Stimulated activated naive CD8-positive, alpha-beta T cell treated with anti-CD3 and anti-CD28 coated beads, Interleukin-15, amount 100 ng/mL, for 72 hours (primary cell): ENCODE results near the gene MON2.
A peak's percentile ranks its signal among the peaks of the same experiment; 100 is the strongest.

Source experiments
- ATAC-seq: fragments of 150-1000 bp; cut with Tn5 transposase; 2 replicates; pipeline ENCODE4 v1.10.0; 2021; ENCODE audit warnings: mild to moderate bottlenecking, moderate library complexity
- DNase-seq, 2 donors: peaks; one replicate each; pipeline ENCODE4 v3.0.0; 2021 to 2022
- H3K27ac Mint-ChIP-seq, 2 donors: one replicate each; pipeline ENCODE4 v1.8.0; 2022; ENCODE audit warnings: mild to moderate bottlenecking in 2 of 2, mixed read lengths in 2 of 2, moderate library complexity in 2 of 2
- H3K27me3 Mint-ChIP-seq: one replicate; pipeline ENCODE4 v1.8.0; 2022; ENCODE audit warnings: mixed read lengths
- H3K4me1 Mint-ChIP-seq: one replicate; pipeline ENCODE4 v1.8.0; 2022; ENCODE audit warnings: mild to moderate bottlenecking, mixed read lengths
- H3K4me3 Mint-ChIP-seq, 2 donors: one replicate each; pipeline ENCODE4 v1.8.0; 2022; ENCODE audit warnings: mild to moderate bottlenecking in 2 of 2, mixed read lengths in 2 of 2, moderate library complexity in 1 of 2
- H3K9me3 Mint-ChIP-seq, 2 donors: one replicate each; pipeline ENCODE4 v1.8.0; 2022; ENCODE audit warnings: mixed read lengths in 2 of 2

MON2 gene

GRCh38 chr12:62605981-62606380 is 139.4 kb downstream of the MON2 start:
- ATAC-seq (no peak), DNase-seq (no peak)
- Mint-ChIP-seq H3K9me3 (no peaks in the 10 kb centered on the region), H3K27ac (no peak overlapping the region), H3K27me3 (no peaks in the 10 kb centered on the region), H3K4me1 (peaks cover 41% of the 10 kb centered on the region), H3K4me3 (no peak overlapping the region)

- DNase-seq (no peak), ATAC-seq (no peak)
- H3K27ac Mint-ChIP-seq = no peak overlapping the region
- H3K4me1 Mint-ChIP-seq = peaks cover 34% of the 10 kb centered on the region
- no peak overlapping the region for H3K4me3 Mint-ChIP-seq
- no peaks in the 10 kb centered on the region for H3K9me3 Mint-ChIP-seq
- H3K27me3 Mint-ChIP-seq = no peaks in the 10 kb centered on the region
Measured at GRCh38 chr12:62606654-62607053, 140.0 kb downstream of the MON2 start.

GRCh38 chr12:62613081-62613480 is 146.5 kb downstream of the MON2 start:
- DNase-seq = no peak

GRCh38 chr12:62618319-62618718 is 151.7 kb downstream of the MON2 start:
- peaks cover 11% of the 10 kb centered on the region for H3K27me3 Mint-ChIP-seq
- no peak overlapping the region for H3K27ac Mint-ChIP-seq
- H3K4me3 Mint-ChIP-seq = no peak overlapping the region
- peak; percentile 74 for ATAC-seq
- no peaks in the 10 kb centered on the region for H3K9me3 Mint-ChIP-seq
- DNase-seq = no peak
- H3K4me1 Mint-ChIP-seq = peaks cover 10% of the 10 kb centered on the region

More at GRCh38 chr12:62613081-62613480, 146.5 kb downstream of the MON2 start:
- no peak overlapping the region for H3K4me3 Mint-ChIP-seq
- peaks cover under 1% of the 10 kb centered on the region for H3K4me1 Mint-ChIP-seq
- H3K27me3 Mint-ChIP-seq = no peaks in the 10 kb centered on the region
- H3K27ac Mint-ChIP-seq = no peak overlapping the region
- no peaks in the 10 kb centered on the region for H3K9me3 Mint-ChIP-seq
- ATAC-seq = no peak

GRCh38 chr12:62618930-62619329 is 152.3 kb downstream of the MON2 start:
- no peak for ATAC-seq

GRCh38 chr12:62621101-62621638 is 154.5 kb downstream of the MON2 start:
- peaks cover 10% of the 10 kb centered on the region for H3K4me1 Mint-ChIP-seq
- peaks cover 16% of the 10 kb centered on the region for H3K27me3 Mint-ChIP-seq
- H3K27ac Mint-ChIP-seq = no peak overlapping the region
- DNase-seq (no peak), ATAC-seq (no peak)
- no peak overlapping the region for H3K4me3 Mint-ChIP-seq
- H3K9me3 Mint-ChIP-seq = no peaks in the 10 kb centered on the region

More at GRCh38 chr12:62618930-62619329, 152.3 kb downstream of the MON2 start:
- Mint-ChIP-seq H3K4me1 (peaks cover 10% of the 10 kb centered on the region), H3K9me3 (no peaks in the 10 kb centered on the region), H3K4me3 (no peak overlapping the region), H3K27ac (no peak overlapping the region), H3K27me3 (peaks cover 11% of the 10 kb centered on the region)
- DNase-seq = no peak

GRCh38 chr12:62622177-62622576 is 155.6 kb downstream of the MON2 start:
- Mint-ChIP-seq H3K4me1 (peaks cover 10% of the 10 kb centered on the region), H3K4me3 (no peak overlapping the region), H3K9me3 (no peaks in the 10 kb centered on the region), H3K27ac (no peak overlapping the region), H3K27me3 (peaks cover 23% of the 10 kb centered on the region)
- DNase-seq = no peak
- no peak for ATAC-seq

GRCh38 chr12:62625228-62625627 is 158.6 kb downstream of the MON2 start:
- H3K27ac Mint-ChIP-seq = no peak overlapping the region
- DNase-seq = no peak
- ATAC-seq = no peak

GRCh38 chr12:62627181-62627580 is 160.6 kb downstream of the MON2 start:
- DNase-seq = no peak
- Mint-ChIP-seq H3K27me3 (peaks cover 60% of the 10 kb centered on the region), H3K9me3 (no peaks in the 10 kb centered on the region), H3K4me1 (peaks cover 19% of the 10 kb centered on the region), H3K27ac (no peak overlapping the region), H3K4me3 (no peak overlapping the region)
- ATAC-seq = no peak

More at GRCh38 chr12:62625228-62625627, 158.6 kb downstream of the MON2 start:
- Mint-ChIP-seq H3K4me3 (no peak overlapping the region), H3K4me1 (peaks cover 6% of the 10 kb centered on the region), H3K9me3 (no peaks in the 10 kb centered on the region), H3K27me3 (peaks cover 52% of the 10 kb centered on the region)

GRCh38 chr12:62629413-62629812 is 162.8 kb downstream of the MON2 start:
- H3K4me1 Mint-ChIP-seq = peaks cover 30% of the 10 kb centered on the region
- no peak overlapping the region for H3K4me3 Mint-ChIP-seq
- ATAC-seq = no peak
- H3K27ac Mint-ChIP-seq = no peak overlapping the region
- no peaks in the 10 kb centered on the region for H3K9me3 Mint-ChIP-seq
- no peak for DNase-seq
- peaks cover 80% of the 10 kb centered on the region for H3K27me3 Mint-ChIP-seq

GRCh38 chr12:62629971-62630739 is 163.5 kb downstream of the MON2 start:
- Mint-ChIP-seq H3K9me3 (no peaks in the 10 kb centered on the region), H3K4me3 (no peak overlapping the region), H3K27ac (no peak overlapping the region), H3K27me3 (peaks cover 87% of the 10 kb centered on the region), H3K4me1 (peaks cover 30% of the 10 kb centered on the region)
- no peak for ATAC-seq
- no peak for DNase-seq

- Mint-ChIP-seq H3K27me3 (peaks cover 85% of the 10 kb centered on the region), H3K4me1 (peaks cover 30% of the 10 kb centered on the region), H3K9me3 (no peaks in the 10 kb centered on the region), H3K27ac (peak overlapping the region in 1 of 2 donors; percentile 82), H3K4me3 (peak overlapping the region; percentile 76 to 86)
- ATAC-seq (peak; percentile 66), DNase-seq (peak; percentile 15 to 28)
Measured at GRCh38 chr12:62631471-62632410, 165.1 kb downstream of the MON2 start.

GRCh38 chr12:62632411-62632918 is 165.8 kb downstream of the MON2 start:
- Mint-ChIP-seq H3K4me3 (peak overlapping the region; percentile 76 to 86), H3K27me3 (peaks cover 79% of the 10 kb centered on the region), H3K9me3 (no peaks in the 10 kb centered on the region), H3K4me1 (peaks cover 28% of the 10 kb centered on the region), H3K27ac (peak overlapping the region; percentile 63 to 82)
- DNase-seq (peak; percentile 15 to 17), ATAC-seq (peak; percentile 64)

- H3K4me3 Mint-ChIP-seq = no peak overlapping the region
- H3K4me1 Mint-ChIP-seq = peaks cover 28% of the 10 kb centered on the region
- H3K9me3 Mint-ChIP-seq = no peaks in the 10 kb centered on the region
- no peak for DNase-seq
- no peak overlapping the region for H3K27ac Mint-ChIP-seq
- peaks cover 50% of the 10 kb centered on the region for H3K27me3 Mint-ChIP-seq
- ATAC-seq = no peak
Measured at GRCh38 chr12:62635649-62636048, 169.0 kb downstream of the MON2 start.

GRCh38 chr12:62637679-62638078 is 171.1 kb downstream of the MON2 start:
- ATAC-seq (no peak), DNase-seq (no peak)
- Mint-ChIP-seq H3K27me3 (peaks cover 29% of the 10 kb centered on the region), H3K9me3 (no peaks in the 10 kb centered on the region), H3K4me3 (no peak overlapping the region), H3K4me1 (peaks cover 31% of the 10 kb centered on the region), H3K27ac (no peak overlapping the region)
